NB4 (cell line): ENCODE data around the gene CD300E.
"Not testable (repeated sequence)": the region's sequence is repeated elsewhere in the genome, so short reads cannot be mapped to it uniquely, and the experiment has no call there.

Experiments used
- DNase-seq: peaks from one replicate; pipeline ENCODE4 v3.0.0; 2010; ENCODE audit warnings: low read depth
- H3K4me3 ChIP-seq: one replicate; pipeline ENCODE4 v1.5.1; 2011; ENCODE audit warnings: mild to moderate bottlenecking, low read depth, low read length, moderate library complexity
- MYC ChIP-seq: IDR thresholded peaks from 2 replicates; pipeline ENCODE4 v1.6.1; 2011; ENCODE audit warnings: low read depth, low read length
- POLR2A ChIP-seq: IDR thresholded peaks from 2 replicates; pipeline ENCODE4 v1.6.1; 2011; ENCODE audit warnings: mild to moderate bottlenecking; ENCODE audit not compliant: insufficient read length; ENCODE audit errors: extremely low read depth
- TF ChIP-seq, protein P1 (sequence below): IDR thresholded peaks from 2 replicates; pipeline ENCODE4 v1.6.1; 2011; ENCODE audit warnings: low read depth, low read length
- TF ChIP-seq, protein P2 (sequence below): IDR thresholded peaks from one replicate; pipeline ENCODE4 v1.5.1; 2012; ENCODE audit warnings: low read depth, low read length

Gene CD300E

DNA sequence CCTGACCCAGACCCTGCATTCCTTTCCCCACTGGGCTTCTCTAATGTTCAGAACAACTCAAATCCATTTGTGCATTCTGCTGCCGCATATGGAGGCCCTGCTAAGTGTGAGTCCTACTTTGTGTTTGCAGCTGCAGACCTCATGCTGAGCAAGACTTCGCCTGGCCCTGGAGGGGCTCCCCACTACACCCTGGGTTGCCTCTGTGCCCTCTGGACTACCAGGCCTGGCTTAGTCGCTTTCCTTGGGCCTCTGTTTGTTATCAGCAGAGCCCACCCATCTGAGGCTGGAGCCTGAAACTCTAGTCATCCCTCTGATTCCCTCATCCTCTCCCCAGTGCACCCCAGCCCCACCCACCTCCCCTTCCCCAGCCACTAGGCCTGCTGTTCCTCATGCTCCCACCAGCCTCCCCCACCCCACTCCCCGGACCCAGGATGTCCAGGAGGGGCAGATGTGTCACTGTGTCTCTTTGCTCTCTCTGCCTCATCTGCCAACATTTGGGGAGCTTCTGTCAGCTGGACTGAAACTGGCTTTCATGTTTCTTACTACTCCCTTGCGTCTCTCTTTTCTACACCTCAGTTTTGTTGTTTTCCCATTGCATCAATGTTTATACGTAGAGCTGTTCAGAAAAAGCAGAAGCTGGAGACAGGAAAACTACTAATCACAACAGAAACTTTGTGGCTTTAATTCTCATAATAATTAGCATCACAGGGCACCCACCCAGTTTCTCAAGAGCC lies 17.9 kb upstream of the CD300E start:
- no peak overlapping the region for H3K4me3 ChIP-seq
- peak; percentile 55 for DNase-seq
- TF ChIP-seq, protein P1, sequence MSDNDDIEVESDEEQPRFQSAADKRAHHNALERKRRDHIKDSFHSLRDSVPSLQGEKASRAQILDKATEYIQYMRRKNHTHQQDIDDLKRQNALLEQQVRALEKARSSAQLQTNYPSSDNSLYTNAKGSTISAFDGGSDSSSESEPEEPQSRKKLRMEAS: no peak
- TF ChIP-seq MYC: no peak
- TF ChIP-seq POLR2A: no peak
- TF ChIP-seq, protein P2, sequence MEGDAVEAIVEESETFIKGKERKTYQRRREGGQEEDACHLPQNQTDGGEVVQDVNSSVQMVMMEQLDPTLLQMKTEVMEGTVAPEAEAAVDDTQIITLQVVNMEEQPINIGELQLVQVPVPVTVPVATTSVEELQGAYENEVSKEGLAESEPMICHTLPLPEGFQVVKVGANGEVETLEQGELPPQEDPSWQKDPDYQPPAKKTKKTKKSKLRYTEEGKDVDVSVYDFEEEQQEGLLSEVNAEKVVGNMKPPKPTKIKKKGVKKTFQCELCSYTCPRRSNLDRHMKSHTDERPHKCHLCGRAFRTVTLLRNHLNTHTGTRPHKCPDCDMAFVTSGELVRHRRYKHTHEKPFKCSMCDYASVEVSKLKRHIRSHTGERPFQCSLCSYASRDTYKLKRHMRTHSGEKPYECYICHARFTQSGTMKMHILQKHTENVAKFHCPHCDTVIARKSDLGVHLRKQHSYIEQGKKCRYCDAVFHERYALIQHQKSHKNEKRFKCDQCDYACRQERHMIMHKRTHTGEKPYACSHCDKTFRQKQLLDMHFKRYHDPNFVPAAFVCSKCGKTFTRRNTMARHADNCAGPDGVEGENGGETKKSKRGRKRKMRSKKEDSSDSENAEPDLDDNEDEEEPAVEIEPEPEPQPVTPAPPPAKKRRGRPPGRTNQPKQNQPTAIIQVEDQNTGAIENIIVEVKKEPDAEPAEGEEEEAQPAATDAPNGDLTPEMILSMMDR: no peak

GRCh38 chr17:74639704-74640151 lies 16.2 kb upstream of the CD300E start:
- DNase-seq: peak; percentile 85
- H3K4me3 ChIP-seq: no peak overlapping the region
- TF ChIP-seq MYC (peak; percentile 50; the same call in 1 of the 2 replicates), POLR2A (no peak)
- TF ChIP-seq, protein P2: no peak
- TF ChIP-seq, protein P1: peak; percentile 28; the same call in 1 of the 2 replicates

DNA sequence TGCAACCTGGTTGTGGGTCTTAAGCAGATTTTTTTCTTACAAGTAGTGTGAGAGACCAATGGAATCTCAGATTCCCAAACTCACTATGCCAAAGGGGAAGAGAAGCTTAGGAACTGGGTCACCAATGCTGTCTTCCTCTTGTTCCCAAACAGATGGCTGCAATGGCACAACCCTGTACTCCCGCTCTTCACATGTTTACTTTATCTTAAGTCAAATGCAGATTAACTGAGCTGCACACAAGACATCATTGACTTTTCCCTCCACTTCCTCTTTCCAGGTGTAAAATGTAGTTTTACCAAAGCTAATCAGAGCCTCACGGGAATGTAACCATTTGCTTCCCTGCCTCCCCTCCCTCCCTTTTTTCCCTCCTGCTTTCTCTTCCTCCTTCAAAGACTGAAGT lies 14.4 kb upstream of the CD300E start:
- DNase-seq: peak; percentile 19
- H3K4me3 ChIP-seq: no peak overlapping the region
- TF ChIP-seq POLR2A (no peak), MYC (no peak)
- TF ChIP-seq, protein P2: no peak
- TF ChIP-seq, protein P1: no peak

DNA sequence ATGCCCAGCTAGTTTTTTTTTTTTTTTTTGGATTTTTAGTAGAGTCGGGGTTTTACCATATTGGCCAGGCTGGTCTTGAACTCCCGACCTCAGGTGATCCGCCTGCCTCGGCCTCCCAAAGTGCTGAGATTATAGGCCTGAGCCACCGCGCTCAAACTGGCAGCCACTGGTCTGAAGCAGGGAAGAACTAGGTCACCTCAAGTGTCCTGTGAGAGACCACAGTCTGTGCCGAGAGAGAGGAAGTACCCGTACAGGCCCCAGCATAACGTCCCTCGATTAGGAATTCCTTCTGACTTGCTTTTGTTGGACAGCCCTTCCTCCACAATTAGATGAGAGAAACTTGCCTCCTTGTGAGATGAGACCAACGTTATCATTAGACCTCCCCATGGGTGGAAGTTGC lies 13.7 kb upstream of the CD300E start:
- peak; percentile 56 for DNase-seq
- no peak overlapping the region for H3K4me3 ChIP-seq
- TF ChIP-seq POLR2A (no peak), MYC (no peak)
- TF ChIP-seq, protein P1: no peak
- TF ChIP-seq, protein P2: no peak

DNA sequence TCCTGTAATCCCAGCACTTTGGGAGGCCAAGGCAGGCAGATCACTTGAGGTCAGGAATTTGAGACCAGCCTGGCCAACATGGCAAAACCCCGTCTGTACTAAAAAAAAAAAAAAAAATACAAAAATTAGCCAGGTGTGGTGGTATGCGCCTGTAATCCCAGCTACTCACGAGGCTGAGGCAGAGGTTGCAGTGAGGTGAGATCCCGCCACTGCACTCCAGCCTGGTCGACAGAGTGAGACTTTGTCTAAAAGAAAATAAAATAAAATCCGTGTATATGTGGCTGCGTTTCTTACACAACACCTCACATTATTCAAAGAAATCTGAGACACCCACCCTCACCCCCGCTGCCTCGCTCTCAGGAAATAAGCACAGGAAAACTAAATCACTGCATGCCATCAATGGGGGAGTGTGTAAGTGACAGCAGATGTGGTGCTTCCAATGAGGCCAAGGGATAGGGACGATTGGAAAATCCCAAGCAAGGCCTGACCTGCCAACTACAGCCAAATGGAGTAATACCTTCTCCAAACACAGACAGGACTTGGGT lies 13.1 kb upstream of the CD300E start:
- not testable (repeated sequence) for H3K4me3 ChIP-seq, DNase-seq

DNA sequence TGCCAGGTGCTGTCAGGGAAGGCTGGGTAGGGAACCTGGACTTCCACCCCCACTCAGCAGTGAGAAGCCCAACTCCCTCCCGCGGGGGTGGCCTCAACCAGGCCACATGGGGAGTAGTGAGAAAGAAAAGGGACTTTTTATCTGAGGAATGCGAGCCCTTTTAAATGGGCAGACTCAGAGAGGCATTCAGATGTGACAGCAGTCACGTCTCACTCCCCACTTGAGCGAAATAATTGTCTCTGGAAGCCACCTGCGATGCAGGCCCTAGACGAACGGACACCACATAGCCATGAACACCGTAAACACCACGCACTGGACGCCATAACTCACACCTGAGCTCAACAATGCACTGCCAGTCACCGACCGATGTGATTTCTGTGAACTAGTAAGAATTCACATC lies 11.9 kb upstream of the CD300E start:
- DNase-seq: no peak

More for the DNA sequence above, 11.9 kb upstream of the CD300E start:
- no peak overlapping the region for H3K4me3 ChIP-seq
- TF ChIP-seq, protein P2: no peak
